Cardiac muscle cell (in vitro differentiated cells and primary cell): ENCODE results near the gene CSAG1. TPM values are rescaled to one million over a fixed set of nuclear protein-coding genes. Genes with fewer than 3 reads are reported as not detected.
"Not testable (repeated sequence)": the region's sequence is repeated elsewhere in the genome, so short reads cannot be mapped to it uniquely, and the experiment has no call there.

Experiments
- DNase-seq, 2 donors: peaks; one replicate each; pipeline versions ENCODE4 v3.0.0 to v3.0.0-alpha.2; 2010 to 2017; ENCODE audit warnings: low read depth in 1 of 2, low spot score in 1 of 2
- H3K27ac ChIP-seq: fragments of 200-600 bp; sonication (generic); 2 replicates; pipeline ENCODE4 v1.5.1; 2016
- H3K27me3 ChIP-seq: fragments of 200-600 bp; sonication (generic); 2 replicates; pipeline ENCODE4 v1.6.0; 2016; ENCODE audit warnings: control low read depth
- H3K36me3 ChIP-seq: fragments of 200-600 bp; sonication (generic); 2 replicates; pipeline ENCODE4 v1.5.1; 2016; ENCODE audit warnings: control low read depth
- H3K4me1 ChIP-seq: fragments of 200-600 bp; sonication (generic); 2 replicates; pipeline ENCODE4 v1.8.1; 2017; ENCODE audit warnings: low read depth, mild to moderate bottlenecking, mixed run types
- H3K4me3 ChIP-seq: fragments of 200-600 bp; sonication (generic); 2 replicates; pipeline ENCODE4 v1.5.1; 2016; ENCODE audit warnings: mild to moderate bottlenecking
- H3K9me3 ChIP-seq: fragments of 200-600 bp; sonication (generic); 2 replicates; pipeline ENCODE4 v1.5.1; 2017; ENCODE audit warnings: low read depth, mild to moderate bottlenecking, control low read depth
- polyA plus RNA-seq: library from polyadenylated mRNA; unstranded; fragments of >200 nt; fragmentation: Nextera tagmentation; extraction: Ambion mirVana; gene quantifications from 2 replicates; pipeline ENCODE4 v1.2.1, GENCODE V29; 2016
- total RNA-seq: library from RNA; depleted of rRNA; stranded (reverse); fragments of >200 nt; gene quantifications from 2 replicates; pipeline ENCODE4 v1.2.3, GENCODE V29; 2016
- TF ChIP-seq, protein P1 (sequence below): IDR thresholded peaks from 2 replicates; pipeline ENCODE4 v1.5.1; 2012; ENCODE audit warnings: low read depth, mild to moderate bottlenecking, low read length

The CSAG1 gene
- not detected in 2 replicates for total RNA-seq
- polyA plus RNA-seq = not detected in 2 replicates

DNA sequence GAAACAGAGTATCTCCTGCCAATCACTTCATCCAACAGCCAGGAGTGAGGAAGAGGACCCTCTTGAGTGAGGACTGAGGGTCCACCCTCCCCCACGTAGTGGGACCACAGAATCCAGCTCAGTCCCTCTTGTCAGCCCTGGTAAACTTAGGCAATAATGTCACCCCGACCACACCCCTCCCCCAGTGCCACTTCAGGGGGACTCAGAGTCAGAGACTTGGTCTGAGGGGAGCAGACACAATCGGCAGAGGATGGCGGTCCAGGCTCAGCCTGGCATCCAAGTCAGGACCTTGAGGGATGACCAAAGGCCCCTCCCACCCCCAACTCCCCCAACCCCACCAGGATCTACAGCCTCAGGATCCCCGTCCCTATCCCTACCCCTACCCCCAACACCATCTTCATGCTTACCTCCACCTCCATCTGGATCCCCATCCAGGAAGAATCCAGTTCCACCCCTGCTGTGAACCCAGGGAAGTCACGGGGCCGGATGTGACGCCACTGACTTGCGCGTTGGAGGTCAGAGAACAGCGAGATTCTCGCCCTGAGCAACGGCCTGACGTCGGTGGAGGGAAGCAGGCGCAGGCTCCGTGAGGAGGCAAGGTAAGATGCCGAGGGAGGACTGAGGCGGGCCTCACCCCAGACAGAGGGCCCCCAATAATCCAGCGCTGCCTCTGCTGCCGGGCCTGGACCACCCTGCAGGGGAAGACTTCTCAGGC lies at the start of gene CSAG1, which contains the start of gene MAGEA12:
Gene CSAG1 (minus strand): TSS at position 461 of the 715 bp plus-strand sequence. CDS start 1,261 bp downstream, outside the sequence.
Gene MAGEA12 (plus strand): TSS at position 497 of the 715 bp plus-strand sequence. CDS start 2,405 bp downstream, outside the sequence.
- H3K4me3 ChIP-seq = no peak within 1 kb of the TSS
- H3K27me3 ChIP-seq = no peaks in the 10 kb centered on the region
- no peak within 1 kb of the TSS for H3K27ac ChIP-seq
- DNase-seq = no peak
- no peaks in the 10 kb centered on the region for H3K4me1 ChIP-seq
- H3K9me3 ChIP-seq = no peaks in the 10 kb centered on the region
- H3K36me3 ChIP-seq = no peaks in the 10 kb centered on the region
- TF ChIP-seq, protein P1, sequence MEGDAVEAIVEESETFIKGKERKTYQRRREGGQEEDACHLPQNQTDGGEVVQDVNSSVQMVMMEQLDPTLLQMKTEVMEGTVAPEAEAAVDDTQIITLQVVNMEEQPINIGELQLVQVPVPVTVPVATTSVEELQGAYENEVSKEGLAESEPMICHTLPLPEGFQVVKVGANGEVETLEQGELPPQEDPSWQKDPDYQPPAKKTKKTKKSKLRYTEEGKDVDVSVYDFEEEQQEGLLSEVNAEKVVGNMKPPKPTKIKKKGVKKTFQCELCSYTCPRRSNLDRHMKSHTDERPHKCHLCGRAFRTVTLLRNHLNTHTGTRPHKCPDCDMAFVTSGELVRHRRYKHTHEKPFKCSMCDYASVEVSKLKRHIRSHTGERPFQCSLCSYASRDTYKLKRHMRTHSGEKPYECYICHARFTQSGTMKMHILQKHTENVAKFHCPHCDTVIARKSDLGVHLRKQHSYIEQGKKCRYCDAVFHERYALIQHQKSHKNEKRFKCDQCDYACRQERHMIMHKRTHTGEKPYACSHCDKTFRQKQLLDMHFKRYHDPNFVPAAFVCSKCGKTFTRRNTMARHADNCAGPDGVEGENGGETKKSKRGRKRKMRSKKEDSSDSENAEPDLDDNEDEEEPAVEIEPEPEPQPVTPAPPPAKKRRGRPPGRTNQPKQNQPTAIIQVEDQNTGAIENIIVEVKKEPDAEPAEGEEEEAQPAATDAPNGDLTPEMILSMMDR = no peak

DNA sequence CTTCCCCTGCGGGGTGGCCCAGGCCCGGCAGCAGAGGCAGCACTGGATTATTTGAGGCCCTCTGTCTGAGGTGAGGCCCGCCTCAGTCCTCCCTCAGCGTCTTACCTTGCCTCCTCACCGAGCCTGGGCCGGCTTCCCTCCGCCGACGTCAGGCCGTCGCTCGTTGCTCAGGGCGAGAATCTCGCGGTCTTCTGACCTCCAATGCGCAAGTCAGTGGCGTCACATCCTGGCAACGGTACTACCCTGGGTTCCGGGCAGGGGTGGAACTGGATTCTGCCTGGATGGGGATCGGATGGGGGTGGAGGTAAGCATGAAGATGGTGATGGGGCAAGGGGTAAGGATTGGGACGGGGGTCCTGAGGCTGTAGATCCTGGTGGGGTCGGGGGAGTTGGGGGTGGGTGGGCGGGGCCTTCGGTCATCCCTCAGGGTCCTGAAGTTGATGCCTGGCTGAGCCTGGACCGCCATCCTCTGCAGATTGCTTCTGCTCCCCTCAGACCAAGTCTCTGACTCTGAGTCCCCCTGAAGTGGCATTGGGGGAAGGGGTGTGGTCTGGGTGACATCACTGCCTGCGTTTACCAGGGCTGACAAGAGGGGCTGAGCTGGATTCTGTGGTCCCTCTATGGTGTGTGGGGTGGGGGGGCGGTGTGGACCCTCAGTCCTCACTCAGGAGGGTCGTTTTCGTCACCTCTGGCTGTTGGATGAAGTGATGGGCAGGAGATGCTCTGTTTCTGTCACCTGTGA lies 36.2 kb upstream of the CSAG1 start, which contains the start of gene MAGEA6:
Gene MAGEA6 (minus strand): TSS at position 141 of the 741 bp plus-strand sequence. CDS start 2,039 bp downstream, outside the sequence.
- H3K27ac ChIP-seq, DNase-seq, H3K36me3 ChIP-seq: not testable (repeated sequence)

GRCh38 chrX:152766562-152766961 lies 33.0 kb upstream of the CSAG1 start:
- not testable (repeated sequence) for DNase-seq, H3K36me3 ChIP-seq, H3K4me3 ChIP-seq, H3K27ac ChIP-seq, H3K27me3 ChIP-seq, H3K4me1 ChIP-seq, H3K9me3 ChIP-seq

More for the DNA sequence above, 36.2 kb upstream of the CSAG1 start, which contains the start of gene MAGEA6:
- not testable (repeated sequence) for H3K9me3 ChIP-seq, H3K4me3 ChIP-seq, H3K27me3 ChIP-seq, H3K4me1 ChIP-seq

DNA sequence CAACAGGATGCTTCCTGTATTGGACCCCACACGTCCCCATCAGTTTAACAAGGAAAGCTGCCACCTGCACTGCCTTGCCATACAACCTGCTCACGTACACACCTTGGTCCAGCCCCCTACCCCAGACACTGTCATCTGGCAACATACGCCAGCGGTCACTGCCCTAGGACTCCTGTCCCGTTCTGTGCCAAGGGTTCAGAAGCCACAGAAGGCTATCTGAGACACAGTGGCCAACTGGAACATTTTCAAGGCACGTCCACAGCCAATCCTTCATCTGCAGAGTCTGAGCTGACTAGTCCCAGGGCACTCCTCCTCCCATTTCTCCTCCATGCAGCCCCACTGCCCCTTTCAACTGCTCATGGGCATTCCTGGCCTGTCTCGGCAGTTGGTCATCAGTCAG lies 28.1 kb upstream of the CSAG1 start:
- H3K36me3 ChIP-seq, H3K4me1 ChIP-seq, H3K9me3 ChIP-seq, H3K4me3 ChIP-seq, H3K27me3 ChIP-seq, DNase-seq, H3K27ac ChIP-seq: not testable (repeated sequence)

- not testable (repeated sequence) for DNase-seq, H3K9me3 ChIP-seq, H3K27ac ChIP-seq, H3K4me3 ChIP-seq, H3K36me3 ChIP-seq, H3K4me1 ChIP-seq, H3K27me3 ChIP-seq
Measured at GRCh38 chrX:152759544-152759943, 26.0 kb upstream of the CSAG1 start.

DNA sequence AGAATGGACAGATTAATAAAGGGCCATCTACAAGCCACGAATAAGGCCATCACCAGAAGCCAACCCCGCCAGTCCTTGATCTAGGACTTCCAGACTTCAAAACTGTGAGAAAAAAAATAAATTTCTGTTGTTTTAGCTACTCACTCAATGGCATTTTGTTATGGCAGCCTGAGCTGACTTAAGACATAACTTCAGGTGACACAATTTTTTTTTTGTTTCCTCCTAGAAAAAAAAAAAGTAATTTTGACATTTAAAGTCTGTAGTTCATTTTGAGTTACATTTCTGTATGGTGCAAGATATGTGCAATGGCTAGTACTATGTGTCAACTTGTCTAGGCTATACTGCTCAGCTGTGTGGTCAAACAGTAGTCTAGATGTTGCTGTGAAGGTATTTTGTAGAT lies 25.4 kb upstream of the CSAG1 start, which contains the start of gene CSAG3:
Gene CSAG3 (plus strand): TSS at position 301 of the 400 bp plus-strand sequence.
- not testable (repeated sequence) for H3K4me1 ChIP-seq, H3K4me3 ChIP-seq, H3K9me3 ChIP-seq, H3K27me3 ChIP-seq, H3K27ac ChIP-seq, H3K36me3 ChIP-seq, DNase-seq

DNA sequence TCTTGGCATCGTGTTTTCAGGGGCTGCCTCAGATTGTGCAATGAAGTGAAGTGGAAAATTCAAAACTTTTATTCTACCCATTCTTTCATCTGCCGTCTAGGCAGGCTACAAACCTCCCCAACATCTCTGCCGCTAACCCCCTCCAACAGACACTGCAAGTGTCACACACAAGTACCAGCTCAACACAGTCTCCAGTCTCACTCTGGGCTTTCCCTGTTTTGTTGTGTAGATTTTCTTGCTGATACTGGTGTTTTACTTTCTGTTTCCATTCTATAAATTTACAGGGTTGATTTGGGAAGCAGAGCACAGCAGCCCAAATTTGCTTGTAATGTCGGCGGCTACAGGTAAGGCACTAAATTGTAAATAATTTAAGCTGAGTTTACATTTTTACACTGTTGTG lies 21.4 kb upstream of the CSAG1 start:
- not testable (repeated sequence) for H3K9me3 ChIP-seq

GRCh38 chrX:152753686-152754650 lies 20.4 kb upstream of the CSAG1 start, which contains the start of gene MAGEA2:
TSS of gene MAGEA2 (minus strand) at chrX:152753842. CDS start at chrX:152751363, 2,479 bp downstream.
- not testable (repeated sequence) for H3K9me3 ChIP-seq, H3K27me3 ChIP-seq, H3K27ac ChIP-seq, DNase-seq, H3K36me3 ChIP-seq, H3K4me1 ChIP-seq, H3K4me3 ChIP-seq

More for the DNA sequence above, 21.4 kb upstream of the CSAG1 start:
- H3K4me1 ChIP-seq, H3K27ac ChIP-seq, DNase-seq, H3K27me3 ChIP-seq, H3K36me3 ChIP-seq, H3K4me3 ChIP-seq: not testable (repeated sequence)
